ENCODE data around the gene C1QC. TPM values are rescaled to one million over a fixed set of nuclear protein-coding genes. Genes with fewer than 3 reads are reported as not detected.
A peak's percentile ranks its signal among the peaks of the same experiment; 100 is the strongest.
"Not testable (repeated sequence)": the region's sequence is repeated elsewhere in the genome, so short reads cannot be mapped to it uniquely, and the experiment has no call there.

The C1QC gene
- total RNA-seq, 1 experiment from 2014 or later, result not detected

DNA sequence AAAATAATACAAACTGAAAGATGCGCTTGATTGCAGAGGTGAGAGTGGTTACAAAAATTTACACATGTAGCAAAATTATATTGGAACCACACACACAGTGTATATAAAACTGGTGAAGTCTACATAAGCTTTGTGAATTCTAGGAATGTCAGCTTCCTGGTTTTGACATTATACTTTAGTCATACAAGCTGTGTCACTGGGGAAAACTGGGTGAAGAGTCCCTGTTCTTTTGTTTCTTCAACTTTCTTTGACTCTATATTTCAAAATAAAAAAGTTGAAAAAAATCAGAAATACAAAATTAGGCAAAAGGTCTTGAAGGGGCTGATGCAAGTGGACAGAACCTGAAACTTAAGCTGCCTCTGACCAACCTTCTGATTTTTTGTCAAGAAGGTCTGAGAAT, 3.0 kb downstream of the C1QC start:
- no peak for DNase-seq (ENCODE audit: low read depth)

DNA sequence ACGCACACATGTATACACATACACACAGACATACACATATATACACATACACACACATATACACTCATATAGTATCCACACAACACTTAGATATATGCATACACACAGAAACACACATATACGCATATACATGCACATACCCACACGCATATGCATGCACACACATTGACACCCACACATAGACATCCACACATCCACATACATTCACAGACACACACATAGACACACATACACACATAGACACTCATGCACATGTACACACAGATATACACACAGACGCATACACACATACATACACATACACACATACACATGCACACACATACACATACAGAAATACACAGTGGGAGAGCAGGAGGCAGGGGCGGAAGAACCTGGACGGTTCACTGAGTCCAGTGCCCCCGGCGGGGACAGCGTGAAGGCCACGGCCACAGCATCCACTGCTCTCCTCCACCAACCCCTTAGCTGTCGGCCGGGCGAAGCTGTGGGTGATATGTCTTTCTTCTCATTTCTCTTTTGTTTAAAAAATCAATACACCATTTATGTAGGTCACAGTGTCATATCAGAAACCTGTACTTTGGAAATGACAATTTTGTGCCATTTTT, 6.8 kb downstream of the C1QC start:
- DNase-seq (ENCODE audit: low read depth), result no peak

DNA sequence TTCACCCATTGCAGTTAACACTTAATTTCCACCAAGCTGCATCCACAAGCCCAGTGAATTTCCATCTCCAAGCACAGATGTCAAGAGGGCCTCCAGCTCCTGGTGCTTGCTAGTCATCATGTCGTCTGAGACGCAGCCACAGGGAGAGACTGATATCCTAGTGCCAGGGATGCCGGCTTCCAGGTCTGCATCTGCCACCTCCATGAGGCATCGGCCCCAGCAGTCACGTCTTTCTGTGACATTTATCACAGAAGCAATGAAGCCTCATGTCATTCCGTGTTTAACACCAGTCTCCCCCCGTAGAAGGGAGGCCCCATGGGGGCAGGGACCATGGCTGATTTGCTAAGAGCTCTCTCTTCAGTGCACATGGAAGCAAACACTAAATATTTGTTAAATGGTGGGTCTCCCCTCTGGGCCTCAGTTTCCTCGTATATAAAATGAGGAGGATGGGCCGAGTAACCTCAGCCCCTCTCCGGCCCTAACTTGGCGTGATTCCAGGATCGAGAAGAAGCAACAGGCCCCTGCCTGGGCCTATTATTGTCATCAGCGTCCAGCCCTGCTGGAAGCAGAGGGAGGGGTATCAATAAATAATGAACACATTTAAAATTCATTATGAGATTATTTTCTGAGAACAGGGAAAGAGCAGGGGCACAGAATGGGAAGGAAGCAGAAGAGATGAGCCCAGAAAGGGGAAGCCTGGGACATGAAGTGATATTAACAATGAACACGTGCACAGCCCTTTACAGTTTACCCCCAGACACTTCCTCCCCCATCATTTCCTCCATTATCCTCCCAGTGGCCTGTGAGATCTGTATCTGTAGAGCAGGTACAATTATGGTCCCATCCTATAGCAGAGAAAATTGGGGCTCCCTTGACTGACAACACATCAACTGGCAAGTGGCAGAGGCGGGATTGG, 8.8 kb downstream of the C1QC start:
- DNase-seq (ENCODE audit: low read depth), result no peak

DNA sequence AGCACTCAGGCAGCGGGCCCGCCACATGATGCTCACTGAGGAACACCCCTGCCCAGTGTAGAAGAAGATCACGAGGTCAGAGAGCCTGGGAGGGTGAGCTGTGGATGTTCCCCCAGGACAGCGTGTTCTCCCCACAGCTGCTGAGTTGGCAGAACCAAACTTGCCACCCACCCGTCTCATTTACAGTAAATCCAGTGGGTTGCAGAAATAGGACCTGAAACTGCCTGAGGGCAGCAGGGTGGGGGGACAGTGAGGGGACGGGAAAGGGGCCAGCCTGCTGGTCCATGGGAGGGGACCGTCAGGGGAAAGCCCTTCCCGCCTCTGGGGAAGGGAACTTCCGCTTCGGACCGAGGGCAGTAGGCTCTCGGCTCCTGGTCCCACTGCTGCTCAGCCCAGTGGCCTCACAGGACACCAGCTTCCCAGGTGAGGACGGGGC, 9.5 kb downstream of the C1QC start, which contains the start of gene C1QB:
C1QB (plus strand) TSS at position 356 of the 436 bp plus-strand sequence. CDS start 6,227 bp downstream, outside the sequence.
- DNase-seq (ENCODE audit: low read depth), result no peak

DNA sequence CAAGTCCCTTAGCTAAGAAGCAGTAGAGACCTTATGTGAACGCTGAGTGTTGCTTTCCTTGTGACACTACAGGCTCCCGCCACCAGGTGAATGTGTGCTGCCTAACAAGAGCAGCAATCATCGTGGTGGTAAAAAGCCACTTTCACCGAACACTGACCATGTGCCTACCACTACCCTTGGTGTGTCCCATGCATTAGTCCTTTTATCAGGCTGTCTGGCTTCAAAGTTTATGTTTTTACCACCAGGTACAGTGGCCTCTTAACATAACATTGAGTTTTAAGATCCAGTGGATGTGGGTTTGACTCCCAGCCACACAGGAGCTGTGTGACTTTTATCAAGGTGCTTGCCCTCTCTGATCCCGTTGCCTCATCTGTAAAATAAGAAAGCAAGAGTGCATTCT, 11.3 kb downstream of the C1QC start:
- no peak for DNase-seq (ENCODE audit: low read depth)

GRCh38 chr1:22658385-22659163, 15.1 kb downstream of the C1QC start:
- no peak for DNase-seq (ENCODE audit: low read depth)

GRCh38 chr1:22660716-22661241, 17.3 kb downstream of the C1QC start:
- DNase-seq (ENCODE audit: low read depth), result no peak

- DNase-seq (ENCODE audit: low read depth), result no peak
These were observed 18.4 kb downstream of the C1QC start for GRCh38 chr1:22661880-22662279.

- DNase-seq (ENCODE audit: low read depth), result peak; percentile 18
These were observed 18.9 kb downstream of the C1QC start for GRCh38 chr1:22662318-22662717.

- no peak for DNase-seq (ENCODE audit: low read depth)
These were observed 19.6 kb downstream of the C1QC start for GRCh38 chr1:22662986-22663408.

- DNase-seq (ENCODE audit: low read depth), result peak; percentile 34
These were observed 22.3 kb downstream of the C1QC start for GRCh38 chr1:22665752-22666151.

GRCh38 chr1:22666412-22666811, 23.0 kb downstream of the C1QC start:
- DNase-seq (ENCODE audit: low read depth), result no peak

GRCh38 chr1:22668840-22669239, 25.4 kb downstream of the C1QC start:
- not testable (repeated sequence) for DNase-seq (ENCODE audit: low read depth)

DNA sequence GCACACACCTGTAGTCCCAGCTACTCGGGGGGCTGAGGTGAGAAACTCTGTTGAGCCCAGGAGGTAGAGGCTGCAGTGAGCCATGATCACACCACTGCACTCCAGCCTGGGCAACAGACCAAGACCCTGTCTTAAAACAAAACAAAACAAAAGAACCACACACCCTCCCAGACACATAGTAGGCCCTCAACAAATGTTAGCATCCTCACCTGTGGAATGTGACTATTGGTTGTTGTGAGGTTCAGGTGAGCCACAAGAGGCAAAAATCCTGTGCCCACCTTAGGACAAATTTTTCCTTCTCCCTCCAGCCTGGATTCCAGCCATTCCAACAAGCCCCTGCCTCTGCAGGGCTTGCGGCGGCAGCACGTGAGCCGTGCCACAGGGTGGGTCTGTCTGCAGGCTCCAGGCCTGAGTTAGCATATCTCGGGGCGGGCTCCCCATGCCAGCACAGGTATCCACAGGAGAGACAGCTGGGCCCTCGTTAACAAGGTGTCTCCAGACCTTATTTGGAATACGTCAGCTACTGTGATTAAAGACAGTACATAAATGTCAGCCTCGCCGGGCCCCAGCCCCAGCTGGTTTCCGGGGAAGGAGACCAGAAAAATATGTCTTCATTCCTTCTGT, 27.0 kb downstream of the C1QC start:
- DNase-seq (ENCODE audit: low read depth), result no peak

GRCh38 chr1:22671999-22672398, 28.6 kb downstream of the C1QC start:
- DNase-seq (ENCODE audit: low read depth), result no peak

GRCh38 chr1:22673486-22674409, 30.3 kb downstream of the C1QC start:
- peak; percentile 65 for DNase-seq (ENCODE audit: low read depth)

GRCh38 chr1:22674410-22674749, 30.9 kb downstream of the C1QC start:
- DNase-seq (ENCODE audit: low read depth), result no peak

DNA sequence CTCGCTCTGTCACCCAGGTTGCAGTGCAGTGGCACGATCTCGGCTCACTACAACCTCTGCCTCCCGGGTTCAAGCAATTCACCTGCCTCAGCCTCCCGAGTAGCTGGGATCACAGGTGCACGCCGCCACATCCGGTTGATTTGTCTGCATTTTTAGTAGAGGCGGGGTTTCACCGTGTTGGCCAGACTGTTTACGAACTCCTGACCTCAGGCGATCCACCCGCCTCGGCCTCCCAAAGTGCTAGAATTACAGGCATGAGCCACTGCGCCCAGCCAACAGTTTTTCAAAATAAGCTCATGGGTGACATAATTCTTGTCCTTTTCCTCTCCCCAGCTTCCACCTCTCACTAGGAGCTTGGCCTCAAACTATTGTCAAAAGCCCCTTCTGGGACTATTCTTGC, 32.7 kb downstream of the C1QC start:
- not testable (repeated sequence) for DNase-seq (ENCODE audit: low read depth)

DNA sequence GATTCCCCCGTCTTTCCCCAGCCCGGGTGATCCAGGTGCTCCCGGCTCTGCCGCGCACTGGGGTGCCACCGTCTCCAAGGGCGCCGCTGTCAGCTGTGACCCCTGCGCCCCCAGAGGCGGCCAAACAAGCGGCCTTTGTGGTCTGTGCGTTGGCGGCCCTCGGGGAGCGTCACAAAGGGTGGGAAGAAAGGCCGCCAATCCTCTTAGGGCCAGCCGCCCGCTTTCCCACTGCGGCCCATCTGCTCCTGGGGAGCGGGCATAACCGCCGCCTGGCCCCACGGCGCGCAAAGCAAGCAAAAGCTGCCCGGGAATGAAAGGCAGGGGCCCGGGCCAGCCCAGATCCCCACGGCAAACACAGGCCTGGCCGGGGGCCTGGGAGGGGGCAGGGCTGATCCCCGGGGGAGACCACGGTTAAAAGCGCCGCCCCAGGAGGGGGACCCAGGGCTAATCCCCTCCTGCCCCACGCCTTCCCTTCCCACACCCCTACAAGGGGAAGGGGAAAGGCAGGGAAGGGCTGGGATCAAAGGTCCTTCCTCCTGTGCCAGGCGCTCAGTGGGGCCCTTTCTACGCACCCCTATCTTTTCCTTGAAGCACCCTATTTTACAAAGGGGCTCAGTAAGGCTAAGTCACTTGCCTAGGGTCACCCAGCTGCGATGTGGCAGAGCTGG, 33.6 kb downstream of the C1QC start:
- no peak for DNase-seq (ENCODE audit: low read depth)
